ENCODE results near the gene ZBTB34. TPM values are rescaled to one million over a fixed set of nuclear protein-coding genes. Genes with fewer than 3 reads are reported as not detected.

Gene ZBTB34
- total and polyA plus RNA-seq, 2 donors from 2014 or later = 2.5 to 12.5 TPM

GRCh38 chr9:126874546-126875314 is 14.3 kb downstream of the ZBTB34 start:
- Histone ChIP-seq H3K4me1 (ENCODE audit: control insufficient read depth in 2 of 3, insufficient read depth in 2 of 3, low read depth in 1 of 3, low read length in 3 of 3) (peaks cover 0 to 3% (median 0%) of the 10 kb centered on the region in 3 donors), H3K27ac (ENCODE audit: low read depth in 2 of 2, low read length in 2 of 2) (no peak overlapping the region), H3K9me3 (ENCODE audit: control insufficient read depth in 2 of 3, insufficient read depth in 1 of 3, low read length in 3 of 3) (no peaks in the 10 kb centered on the region), H3K9ac (ENCODE audit: low read length in 3 of 3) (no peak overlapping the region), H3K27me3 (ENCODE audit: control insufficient read depth, insufficient read depth, low read length) (no peaks in the 10 kb centered on the region), H3K36me3 (ENCODE audit: control insufficient read depth in 2 of 3, insufficient read depth in 3 of 3, low read length in 3 of 3) (peaks cover 0 to 3% (median under 1%) of the 10 kb centered on the region in 3 donors), H3K4me3 (ENCODE audit: low read length in 3 of 3) (no peak overlapping the region)
- TF ChIP-seq, protein P1, sequence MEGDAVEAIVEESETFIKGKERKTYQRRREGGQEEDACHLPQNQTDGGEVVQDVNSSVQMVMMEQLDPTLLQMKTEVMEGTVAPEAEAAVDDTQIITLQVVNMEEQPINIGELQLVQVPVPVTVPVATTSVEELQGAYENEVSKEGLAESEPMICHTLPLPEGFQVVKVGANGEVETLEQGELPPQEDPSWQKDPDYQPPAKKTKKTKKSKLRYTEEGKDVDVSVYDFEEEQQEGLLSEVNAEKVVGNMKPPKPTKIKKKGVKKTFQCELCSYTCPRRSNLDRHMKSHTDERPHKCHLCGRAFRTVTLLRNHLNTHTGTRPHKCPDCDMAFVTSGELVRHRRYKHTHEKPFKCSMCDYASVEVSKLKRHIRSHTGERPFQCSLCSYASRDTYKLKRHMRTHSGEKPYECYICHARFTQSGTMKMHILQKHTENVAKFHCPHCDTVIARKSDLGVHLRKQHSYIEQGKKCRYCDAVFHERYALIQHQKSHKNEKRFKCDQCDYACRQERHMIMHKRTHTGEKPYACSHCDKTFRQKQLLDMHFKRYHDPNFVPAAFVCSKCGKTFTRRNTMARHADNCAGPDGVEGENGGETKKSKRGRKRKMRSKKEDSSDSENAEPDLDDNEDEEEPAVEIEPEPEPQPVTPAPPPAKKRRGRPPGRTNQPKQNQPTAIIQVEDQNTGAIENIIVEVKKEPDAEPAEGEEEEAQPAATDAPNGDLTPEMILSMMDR (IDR thresholded peaks at IDR 0.05; ENCODE audit: borderline replicate concordance, extremely low read depth, insufficient read depth) = no peak
- intact Hi-C loops (cut with DNase I) = no loop called here
- no peak for FAIRE-seq
- DNase-seq = no peak

GRCh38 chr9:126875756-126876510 is 15.5 kb downstream of the ZBTB34 start:
- Histone ChIP-seq H3K9me3 (ENCODE audit: control insufficient read depth in 2 of 3, insufficient read depth in 1 of 3, low read length in 3 of 3) (no peaks in the 10 kb centered on the region), H3K4me1 (ENCODE audit: control insufficient read depth in 2 of 3, insufficient read depth in 2 of 3, low read depth in 1 of 3, low read length in 3 of 3) (peaks cover 0 to 3% (median 0%) of the 10 kb centered on the region in 3 donors), H3K9ac (ENCODE audit: low read length in 3 of 3) (no peak overlapping the region), H3K36me3 (ENCODE audit: control insufficient read depth in 2 of 3, insufficient read depth in 3 of 3, low read length in 3 of 3) (peaks cover 5 to 11% (median 6%) of the 10 kb centered on the region in 3 donors), H3K27ac (ENCODE audit: low read depth in 2 of 2, low read length in 2 of 2) (no peak overlapping the region), H3K4me3 (ENCODE audit: low read length in 3 of 3) (no peak overlapping the region), H3K27me3 (ENCODE audit: control insufficient read depth, insufficient read depth, low read length) (no peaks in the 10 kb centered on the region)
- no peak for FAIRE-seq
- intact Hi-C loops (cut with DNase I) = no loop called here
- TF ChIP-seq, protein P1 (IDR thresholded peaks at IDR 0.05; ENCODE audit: borderline replicate concordance, extremely low read depth, insufficient read depth) = no peak
- DNase-seq = no peak

- H3K36me3 ChIP-seq (ENCODE audit: control insufficient read depth in 2 of 3, insufficient read depth in 3 of 3, low read length in 3 of 3) = peaks cover 5 to 12% (median 8%) of the 10 kb centered on the region in 3 donors
- FAIRE-seq = no peak
- TF ChIP-seq, protein P1 (IDR thresholded peaks at IDR 0.05; ENCODE audit: borderline replicate concordance, extremely low read depth, insufficient read depth) = no peak
- H3K27me3 ChIP-seq (ENCODE audit: control insufficient read depth, insufficient read depth, low read length) = no peaks in the 10 kb centered on the region
- H3K9ac ChIP-seq (ENCODE audit: low read length in 3 of 3) = no peak overlapping the region
- H3K27ac ChIP-seq (ENCODE audit: low read depth in 2 of 2, low read length in 2 of 2) = no peak overlapping the region
- H3K9me3 ChIP-seq (ENCODE audit: control insufficient read depth in 2 of 3, insufficient read depth in 1 of 3, low read length in 3 of 3) = no peaks in the 10 kb centered on the region
- intact Hi-C loops (cut with DNase I) = no loop called here
- peaks cover 0 to 3% (median 0%) of the 10 kb centered on the region in 3 donors for H3K4me1 ChIP-seq (ENCODE audit: control insufficient read depth in 2 of 3, insufficient read depth in 2 of 3, low read depth in 1 of 3, low read length in 3 of 3)
- H3K4me3 ChIP-seq (ENCODE audit: low read length in 3 of 3) = no peak overlapping the region
- DNase-seq = no peak
These were observed 16.1 kb downstream of the ZBTB34 start for GRCh38 chr9:126876531-126876930.

All from kidney (tissue), 14 donors.